GM18909 (cell line): ENCODE data around the gene EXO1.
"Not testable (repeated sequence)": the region's sequence is repeated elsewhere in the genome, so short reads cannot be mapped to it uniquely, and the experiment has no call there.

Experiments
- ATAC-seq: cut with Tn5 transposase; IDR thresholded peaks from one replicate; pipeline ENCODE4 v1.9.1; 2021; ENCODE audit warnings: mild to moderate bottlenecking; ENCODE audit not compliant: unreplicated experiment, poor library complexity

EXO1 gene

GRCh38 chr1:241834733-241835377 is 13.1 kb upstream of the EXO1 start:
- no peak for ATAC-seq

- ATAC-seq, result no peak
These were observed 11.1 kb upstream of the EXO1 start for GRCh38 chr1:241836941-241837340.

GRCh38 chr1:241837416-241837815 is 10.6 kb upstream of the EXO1 start:
- ATAC-seq, result no peak

- ATAC-seq, result no peak
These were observed 10.1 kb upstream of the EXO1 start for GRCh38 chr1:241837901-241838300.

GRCh38 chr1:241838897-241839296 is 9.1 kb upstream of the EXO1 start:
- ATAC-seq, result peak; percentile 57

- peak; percentile 64 for ATAC-seq
These were observed 8.5 kb upstream of the EXO1 start for GRCh38 chr1:241839369-241839979.

- ATAC-seq, result no peak
These were observed 7.8 kb upstream of the EXO1 start for GRCh38 chr1:241840164-241840563.

GRCh38 chr1:241841691-241842090 is 6.3 kb upstream of the EXO1 start:
- no peak for ATAC-seq

- ATAC-seq, result no peak
These were observed 5.4 kb upstream of the EXO1 start for GRCh38 chr1:241842565-241842964.

GRCh38 chr1:241844593-241844992 is 3.4 kb upstream of the EXO1 start:
- ATAC-seq, result no peak

- ATAC-seq, result no peak
These were observed 1.6 kb upstream of the EXO1 start for GRCh38 chr1:241846375-241846774.

GRCh38 chr1:241846862-241847539 is 1.0 kb upstream of the EXO1 start:
- ATAC-seq, result no peak

- ATAC-seq, result no peak
These were observed 536 bp upstream of the EXO1 start for GRCh38 chr1:241847540-241847795.

- peak; percentile 7 for ATAC-seq
These were observed 811 bp downstream of the EXO1 start for GRCh38 chr1:241848686-241849344.

GRCh38 chr1:241849345-241849695 is 1.3 kb downstream of the EXO1 start:
- ATAC-seq, result no peak

- not testable (repeated sequence) for ATAC-seq
These were observed 7.6 kb downstream of the EXO1 start for GRCh38 chr1:241855545-241856140.

- peak; percentile 73 for ATAC-seq
These were observed 9.1 kb downstream of the EXO1 start for GRCh38 chr1:241857131-241857530.

GRCh38 chr1:241860922-241861321 is 12.9 kb downstream of the EXO1 start:
- no peak for ATAC-seq

- no peak for ATAC-seq
These were observed 21.0 kb downstream of the EXO1 start for GRCh38 chr1:241869022-241869421.

- ATAC-seq, result no peak
These were observed 22.3 kb downstream of the EXO1 start for GRCh38 chr1:241870336-241870735.

- ATAC-seq, result no peak
These were observed 22.9 kb downstream of the EXO1 start for GRCh38 chr1:241870746-241871430.
